SK-N-SH treated with all-trans-retinoic acid at 6 μM for 48 hours (cell line): ENCODE data around the gene SMTN.

Experiments
- ATAC-seq: fragments of 200-7000 bp; cut with Tn5 transposase; 3 replicates; pipeline ENCODE4 v1.9.1; 2020; ENCODE audit warnings: mild to moderate bottlenecking, moderate library complexity
- ARNTL ChIP-seq: fragments of 450-650 bp; formaldehyde crosslinking; IDR thresholded peaks from 2 replicates; pipeline ENCODE4 v1.5.0; 2020; ENCODE audit warnings: low read depth, mild to moderate bottlenecking, moderate library complexity, borderline replicate concordance
- BACH2 ChIP-seq: fragments of 250-450 bp; sonication (Bioruptor Pico); IDR thresholded peaks from 2 replicates; pipeline ENCODE4 v1.9.0; 2021; ENCODE audit warnings: mild to moderate bottlenecking, borderline replicate concordance
- CREB5 ChIP-seq: fragments of 250-450 bp; sonication (Bioruptor Pico); IDR thresholded peaks from 2 replicates; pipeline ENCODE4 v1.5.1; 2020; ENCODE audit warnings: low read depth, mild to moderate bottlenecking, moderate library complexity
- CSDC2 ChIP-seq: fragments of 250-450 bp; sonication (Bioruptor Pico); IDR thresholded peaks from 2 replicates; pipeline ENCODE4 v1.5.0; 2020; ENCODE audit warnings: mild to moderate bottlenecking, moderate library complexity
- ESRRG ChIP-seq: fragments of 250-450 bp; sonication (Bioruptor Pico); IDR thresholded peaks from 2 replicates; pipeline ENCODE4 v1.6.1; 2021; ENCODE audit warnings: mild to moderate bottlenecking
- GLIS3 ChIP-seq: fragments of 250-450 bp; sonication (Bioruptor Pico); IDR thresholded peaks from 2 replicates; pipeline ENCODE4 v1.5.0; 2020; ENCODE audit warnings: mild to moderate bottlenecking, moderate library complexity
- ISL1 ChIP-seq: fragments of 250-450 bp; sonication (Bioruptor Pico); IDR thresholded peaks from 2 replicates; pipeline ENCODE4 v2.1.2; 2022; ENCODE audit warnings: mild to moderate bottlenecking, moderate library complexity
- POU6F1 ChIP-seq: fragments of 250-450 bp; sonication (Bioruptor Pico); IDR thresholded peaks from 2 replicates; pipeline ENCODE4 v1.8.0; 2021; ENCODE audit warnings: low read depth, mild to moderate bottlenecking, moderate library complexity, borderline replicate concordance
- PPARA ChIP-seq: fragments of 250-450 bp; sonication (Bioruptor Pico); IDR thresholded peaks from 2 replicates; pipeline ENCODE4 v1.5.0; 2020; ENCODE audit warnings: mild to moderate bottlenecking, borderline replicate concordance
- RARB ChIP-seq: fragments of 250-450 bp; sonication (Bioruptor Pico); IDR thresholded peaks from 2 replicates; pipeline ENCODE4 v1.8.0; 2021; ENCODE audit warnings: mild to moderate bottlenecking, moderate library complexity
- SNAI2 ChIP-seq: fragments of 250-450 bp; sonication (Bioruptor Pico); IDR thresholded peaks from 2 replicates; pipeline ENCODE4 v1.5.0; 2020; ENCODE audit warnings: mild to moderate bottlenecking, moderate library complexity
- TCF4 ChIP-seq: fragments of 250-450 bp; sonication (Bioruptor Pico); IDR thresholded peaks from 2 replicates; pipeline ENCODE4 v1.8.0; 2021; ENCODE audit warnings: mild to moderate bottlenecking, moderate library complexity, borderline replicate concordance
- TOX ChIP-seq: fragments of 250-450 bp; sonication (Bioruptor Pico); IDR thresholded peaks from 2 replicates; pipeline ENCODE4 v1.8.0; 2021; ENCODE audit warnings: mild to moderate bottlenecking, moderate library complexity, borderline replicate concordance
- TSHZ2 ChIP-seq: fragments of 250-450 bp; sonication (Bioruptor Pico); IDR thresholded peaks from 2 replicates; pipeline ENCODE4 v1.5.0; 2020; ENCODE audit warnings: mild to moderate bottlenecking, moderate library complexity
- ZC3H10 ChIP-seq: fragments of 250-450 bp; sonication (Bioruptor Pico); IDR thresholded peaks from 2 replicates; pipeline ENCODE4 v1.5.1; 2021; ENCODE audit warnings: mild to moderate bottlenecking, moderate library complexity
- ZFP30 ChIP-seq: fragments of 450-650 bp; formaldehyde crosslinking; IDR thresholded peaks from 2 replicates; pipeline ENCODE4 v1.5.0; 2022; ENCODE audit warnings: mild to moderate bottlenecking, moderate library complexity
- ZNF565 ChIP-seq: fragments of 450-650 bp; formaldehyde crosslinking; conservative IDR thresholded peaks from 2 replicates; pipeline ENCODE4 v1.5.0; 2020; ENCODE audit warnings: low read depth, mild to moderate bottlenecking, moderate library complexity
- ZNF70 ChIP-seq: fragments of 450-650 bp; formaldehyde crosslinking; IDR thresholded peaks from 2 replicates; pipeline ENCODE4 v1.5.0; 2020; ENCODE audit warnings: mild to moderate bottlenecking, moderate library complexity
- ZNF8 ChIP-seq: fragments of 450-650 bp; formaldehyde crosslinking; IDR thresholded peaks from 2 replicates; pipeline ENCODE4 v1.5.0; 2020; ENCODE audit warnings: mild to moderate bottlenecking, moderate library complexity

SMTN gene

GRCh38 chr22:31139066-31139465, 57.9 kb downstream of the SMTN start:
- no peak for ATAC-seq
- TF ChIP-seq PPARA (no peak), TCF4 (CRISPR knock-in tag) (no peak), RARB (CRISPR knock-in tag) (no peak), ZNF565 (CRISPR knock-in tag) (no peak), ZNF70 (CRISPR knock-in tag) (no peak)

- TF ChIP-seq POU6F1 (CRISPR knock-in tag): no peak
- TF ChIP-seq SNAI2 (CRISPR knock-in tag): no peak
- no peak for TF ChIP-seq ZNF70 (CRISPR knock-in tag)
- TF ChIP-seq TOX (CRISPR knock-in tag): no peak
- TF ChIP-seq GLIS3: no peak
- no peak for TF ChIP-seq ZFP30 (CRISPR knock-in tag)
- TF ChIP-seq CREB5 (CRISPR knock-in tag): no peak
- TF ChIP-seq CSDC2: no peak
- no peak for TF ChIP-seq TSHZ2 (CRISPR knock-in tag)
- no peak for TF ChIP-seq ZNF565 (CRISPR knock-in tag)
- no peak for TF ChIP-seq ESRRG (CRISPR knock-in tag)
- no peak for TF ChIP-seq ZC3H10 (CRISPR knock-in tag)
- no peak for TF ChIP-seq ZNF8 (CRISPR knock-in tag)
- no peak for TF ChIP-seq ISL1 (CRISPR knock-in tag)
- ATAC-seq: no peak
Measured at GRCh38 chr22:31139866-31140716, 59.0 kb downstream of the SMTN start, which contains the start of gene PLA2G3. PLA2G3 (minus strand) TSS chr22:31140508; CDS start chr22:31140354, 154 bp downstream.

GRCh38 chr22:31140746-31141145, 59.6 kb downstream of the SMTN start:
- no peak for ATAC-seq
- no peak for TF ChIP-seq ARNTL (CRISPR knock-in tag)
- TF ChIP-seq GLIS3: no peak
- no peak for TF ChIP-seq ZFP30 (CRISPR knock-in tag)
- no peak for TF ChIP-seq ZNF565 (CRISPR knock-in tag)
- no peak for TF ChIP-seq TCF4 (CRISPR knock-in tag)
- no peak for TF ChIP-seq SNAI2 (CRISPR knock-in tag)

GRCh38 chr22:31141551-31141950, 60.4 kb downstream of the SMTN start:
- no peak for ATAC-seq
- TF ChIP-seq TCF4 (CRISPR knock-in tag) (no peak), ISL1 (CRISPR knock-in tag) (no peak), RARB (CRISPR knock-in tag) (no peak), TSHZ2 (CRISPR knock-in tag) (no peak), BACH2 (CRISPR knock-in tag) (no peak), GLIS3 (no peak), SNAI2 (CRISPR knock-in tag) (no peak)
